Measurements from ENCODE around the gene RFNG. TPM values are rescaled to one million over a fixed set of nuclear protein-coding genes. Genes with fewer than 3 reads are reported as not detected.
A peak's percentile ranks its signal among the peaks of the same experiment; 100 is the strongest.

RFNG gene
- total and polyA plus RNA-seq, 2 of the 13 experiments (the other 11 are each of a cell fraction or from before 2014, with no cell fraction given): 61.4 to 64.0 TPM

GRCh38 chr17:82000803-82001570, 50.6 kb downstream of the RFNG start (continued):
- TF ChIP-seq CREB3 (CRISPR knock-in tag; IDR thresholded peaks at IDR 0.05) (no peak; the same call in 1 of the 2 replicates), GMEB2 (CRISPR knock-in tag; IDR thresholded peaks at IDR 0.05; ENCODE audit: low read depth) (no peak), POGZ (CRISPR knock-in tag; IDR thresholded peaks at IDR 0.05) (peak; percentile 78), HBP1 (CRISPR knock-in tag; IDR thresholded peaks at IDR 0.05; ENCODE audit: low read depth) (peak; percentile 93; the same call in 1 of the 2 replicates), BRD4 (CRISPR knock-in tag; IDR thresholded peaks at IDR 0.05) (peak; percentile 97), ZNF318 (CRISPR knock-in tag; IDR thresholded peaks at IDR 0.05) (no peak), ZBTB7A (CRISPR knock-in tag; IDR thresholded peaks at IDR 0.05) (peak; percentile 98), ARID4A (CRISPR knock-in tag; IDR thresholded peaks at IDR 0.05; ENCODE audit: borderline replicate concordance) (peak; percentile 87; the same call in 1 of the 2 replicates), SSRP1 (CRISPR knock-in tag; IDR thresholded peaks at IDR 0.05) (peak; percentile 76), MLX (CRISPR knock-in tag; IDR thresholded peaks at IDR 0.05) (peak; percentile 99), ZNF224 (CRISPR knock-in tag; IDR thresholded peaks at IDR 0.05) (no peak)
